ENCODE data around the gene ZNF106. TPM values are rescaled to one million over a fixed set of nuclear protein-coding genes. Genes with fewer than 3 reads are reported as not detected.
A peak's percentile ranks its signal among the peaks of the same experiment; 100 is the strongest.

The ZNF106 gene
- total RNA-seq, 1 donor from 2014 or later, result 30.2 TPM

DNA sequence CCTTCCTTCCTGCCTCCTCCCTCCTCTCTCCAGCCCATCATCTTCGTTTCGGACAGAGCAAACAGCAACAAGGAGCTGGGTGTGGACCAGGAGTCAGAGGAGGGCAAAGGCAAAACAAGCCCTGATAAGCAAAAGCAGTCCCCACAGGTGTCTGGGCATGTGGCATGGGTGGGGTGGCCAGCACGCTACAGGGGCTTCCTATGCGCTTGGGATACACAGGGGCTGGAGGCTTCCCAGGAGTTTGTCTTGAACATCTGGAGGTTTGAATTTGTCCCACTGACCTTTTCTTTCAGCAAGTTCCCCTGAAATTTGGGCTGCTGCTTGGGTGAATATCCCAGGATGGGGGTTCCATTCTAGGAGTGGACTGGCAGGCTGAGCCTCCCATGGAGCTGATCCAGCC lies 82.8 kb downstream of the ZNF106 start:
- DNase-seq (ENCODE audit: low read depth in 2 of 2), result no peak

DNA sequence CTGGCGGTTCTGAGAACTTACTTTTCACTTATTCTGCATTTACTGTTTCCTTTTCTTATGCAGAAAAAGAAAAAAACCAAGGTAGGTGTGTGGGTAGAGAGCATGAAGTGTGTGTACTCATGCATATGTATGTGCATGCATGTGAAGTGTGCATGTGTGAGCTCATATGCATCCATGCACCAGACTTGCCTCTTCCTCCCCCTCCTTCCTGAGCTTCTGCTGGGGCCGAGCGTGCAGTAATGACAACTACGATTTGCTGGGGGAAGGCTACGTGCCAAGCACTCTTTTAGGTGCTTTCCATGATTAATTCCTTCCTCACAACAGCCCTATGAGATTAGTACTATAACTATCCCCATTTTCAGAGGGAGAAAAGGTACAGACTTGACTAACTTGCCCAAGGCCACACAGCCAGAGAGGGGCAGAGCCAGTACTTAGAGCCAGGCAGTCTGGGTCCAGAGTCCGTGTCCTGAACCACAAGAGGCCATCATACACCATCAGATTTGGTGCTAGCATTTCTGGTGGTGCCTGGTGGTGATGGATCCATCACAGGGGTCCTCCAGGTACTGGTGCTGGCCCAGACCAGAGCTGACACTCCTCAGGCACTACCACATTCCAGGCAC lies 85.0 kb downstream of the ZNF106 start:
- peak in 1 of 2 donors; percentile 8 for DNase-seq (ENCODE audit: low read depth in 2 of 2)

DNA sequence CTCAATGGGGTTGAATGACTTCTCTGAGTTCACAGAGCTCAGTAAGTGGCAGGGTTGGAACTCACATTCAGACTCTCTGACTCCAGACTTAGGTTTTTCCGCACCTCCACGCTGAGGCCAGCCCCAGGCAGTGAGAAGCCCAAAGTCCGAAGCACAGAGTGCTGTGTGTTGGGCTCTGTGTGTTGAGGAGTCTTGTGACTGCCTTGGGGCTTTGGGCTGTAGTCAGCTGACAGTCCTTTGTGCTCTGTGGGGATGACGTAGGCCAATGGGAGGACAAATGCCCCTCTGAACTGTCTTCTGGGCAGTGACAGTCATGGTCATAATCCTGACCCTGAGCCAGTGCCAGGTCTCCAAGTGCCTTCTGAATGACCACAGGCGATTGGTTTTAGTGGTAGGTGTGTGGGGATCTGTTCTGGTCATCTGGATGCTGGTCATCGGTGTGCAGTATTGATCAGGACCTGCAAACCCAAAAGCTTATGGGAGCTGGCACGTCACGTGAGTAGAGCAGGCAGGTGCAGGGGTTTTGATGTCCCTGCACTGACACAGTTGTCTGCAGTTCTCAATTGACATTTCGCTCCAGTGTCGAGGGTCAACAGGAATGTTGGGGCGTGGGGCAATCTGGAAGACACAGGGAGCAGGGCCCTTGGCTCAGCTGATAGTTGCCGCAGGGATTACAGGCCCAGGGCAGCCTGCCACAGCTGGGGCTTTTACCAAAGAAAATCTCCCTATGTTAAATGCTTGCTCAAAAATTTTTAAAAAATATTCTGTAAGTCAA lies 86.3 kb downstream of the ZNF106 start:
- DNase-seq (ENCODE audit: low read depth in 2 of 2), result no peak

DNA sequence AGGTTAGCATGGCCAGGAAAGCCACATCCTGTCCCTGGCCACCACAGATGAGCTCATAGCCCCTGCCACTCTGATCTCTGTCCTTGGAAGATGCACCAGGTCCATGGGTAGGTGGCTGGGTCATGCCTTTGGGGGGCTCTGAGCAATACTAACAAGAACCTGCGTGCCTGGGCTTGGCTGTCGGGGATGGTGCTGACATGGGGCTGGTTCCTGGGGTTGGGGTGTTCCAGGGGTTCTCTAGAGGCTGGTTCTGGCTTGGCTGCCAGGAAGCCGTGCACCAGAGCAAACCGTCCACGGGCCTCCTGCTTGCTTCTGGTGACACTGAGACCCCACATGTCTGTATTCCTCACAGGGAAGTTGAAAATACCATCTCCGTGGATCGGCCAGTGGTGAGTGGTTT lies 87.6 kb downstream of the ZNF106 start:
- no peak for DNase-seq (ENCODE audit: low read depth in 2 of 2)

DNA sequence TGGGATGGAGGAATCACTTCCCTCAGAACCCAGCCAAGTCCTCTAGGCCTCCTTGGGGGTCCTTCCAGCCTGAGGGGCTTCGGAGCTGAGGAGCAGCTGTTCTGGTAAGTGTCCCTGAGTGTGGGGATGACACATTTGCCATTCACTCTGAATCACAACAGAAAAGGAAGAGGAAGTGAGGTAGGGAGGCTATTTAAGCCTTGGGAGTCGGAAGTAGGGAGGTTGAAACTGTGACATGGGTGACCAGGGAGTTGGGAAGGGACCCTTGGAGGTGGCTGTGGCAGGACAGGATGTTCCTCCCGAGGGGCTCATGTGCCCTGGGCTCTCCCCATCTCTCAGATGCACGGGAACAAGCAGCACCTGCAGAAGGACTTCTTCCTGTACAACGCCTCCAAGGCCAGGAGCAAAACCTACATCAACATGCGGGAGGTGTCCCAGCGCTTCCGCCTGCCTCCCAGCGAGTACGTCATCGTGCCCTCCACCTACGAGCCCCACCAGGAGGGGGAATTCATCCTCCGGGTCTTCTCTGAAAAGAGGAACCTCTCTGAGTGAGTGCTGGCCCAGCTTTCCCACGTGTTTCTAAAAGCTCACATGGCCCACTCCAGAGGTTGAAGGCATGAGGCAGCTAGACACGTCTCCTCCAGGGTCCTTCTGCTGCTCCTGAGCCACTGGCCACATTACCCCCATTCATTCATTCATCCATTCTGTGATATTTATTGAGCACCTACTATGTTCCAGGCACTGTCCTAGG lies 88.3 kb downstream of the ZNF106 start:
- DNase-seq (ENCODE audit: low read depth in 2 of 2), result peak in 1 of 2 donors; percentile 14

DNA sequence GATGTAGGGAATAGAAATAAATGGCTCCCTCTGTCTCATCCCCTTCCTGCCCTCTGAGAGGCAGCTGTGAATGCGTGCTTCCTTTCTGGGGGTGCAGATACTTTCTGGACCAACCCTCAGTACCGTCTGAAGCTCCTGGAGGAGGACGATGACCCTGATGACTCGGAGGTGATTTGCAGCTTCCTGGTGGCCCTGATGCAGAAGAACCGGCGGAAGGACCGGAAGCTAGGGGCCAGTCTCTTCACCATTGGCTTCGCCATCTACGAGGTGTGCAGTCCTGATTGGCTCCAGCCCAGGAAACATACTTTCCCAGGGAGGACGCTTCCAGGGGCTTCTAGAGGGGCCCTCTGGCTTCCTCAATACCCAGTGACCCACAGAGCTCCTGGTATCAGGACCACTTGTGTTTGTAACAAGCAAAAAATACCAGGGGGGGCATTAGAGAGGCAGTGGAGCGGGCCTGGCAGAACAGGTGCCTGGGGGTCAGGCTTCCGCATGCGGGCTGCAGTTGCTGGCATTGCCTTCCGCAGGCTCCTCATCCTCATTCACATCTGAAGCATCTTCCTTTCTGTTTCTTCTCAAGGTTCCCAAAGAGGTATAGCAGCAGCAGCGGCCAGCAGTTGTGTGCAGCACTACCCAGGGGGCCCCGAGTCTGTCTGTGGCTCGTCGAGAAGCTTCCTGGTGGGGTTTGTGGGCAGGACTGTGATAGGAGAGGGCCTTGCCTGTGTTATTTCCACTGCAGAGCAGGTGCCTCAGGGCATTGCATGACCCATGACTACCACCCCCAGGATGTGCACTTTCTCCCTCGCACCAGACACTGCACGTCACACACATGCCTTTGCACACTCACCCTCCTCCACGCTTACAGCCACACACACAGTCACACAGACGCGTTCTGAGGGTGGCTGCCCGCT lies 89.1 kb downstream of the ZNF106 start:
- peak in 1 of 2 donors; percentile 35 for DNase-seq (ENCODE audit: low read depth in 2 of 2)

DNA sequence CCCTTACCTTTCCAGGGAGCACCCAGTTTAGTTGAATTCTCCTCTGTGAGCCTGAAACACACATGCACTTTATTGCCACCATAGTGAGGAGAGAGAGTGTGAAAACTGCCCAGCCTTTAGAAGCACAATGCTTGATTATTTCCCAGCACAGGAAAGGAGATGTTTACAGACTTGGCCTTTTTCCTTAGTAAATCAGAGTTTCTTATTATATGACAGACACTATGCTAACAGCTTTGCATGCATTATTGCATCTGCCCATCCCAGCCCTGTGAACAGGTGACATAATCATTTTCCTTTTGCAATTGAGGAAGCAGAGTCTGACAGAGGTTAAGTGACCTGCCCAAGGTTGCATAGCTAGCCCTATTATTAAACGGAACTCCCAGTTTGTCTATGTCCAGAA lies 95.1 kb downstream of the ZNF106 start:
- no peak for DNase-seq (ENCODE audit: low read depth in 2 of 2)

- DNase-seq (ENCODE audit: low read depth in 2 of 2), result no peak
These were observed 96.8 kb downstream of the ZNF106 start for GRCh38 chr15:42394106-42394505.

- DNase-seq (ENCODE audit: low read depth in 2 of 2), result no peak
These were observed 98.5 kb downstream of the ZNF106 start for GRCh38 chr15:42392309-42393024.

DNA sequence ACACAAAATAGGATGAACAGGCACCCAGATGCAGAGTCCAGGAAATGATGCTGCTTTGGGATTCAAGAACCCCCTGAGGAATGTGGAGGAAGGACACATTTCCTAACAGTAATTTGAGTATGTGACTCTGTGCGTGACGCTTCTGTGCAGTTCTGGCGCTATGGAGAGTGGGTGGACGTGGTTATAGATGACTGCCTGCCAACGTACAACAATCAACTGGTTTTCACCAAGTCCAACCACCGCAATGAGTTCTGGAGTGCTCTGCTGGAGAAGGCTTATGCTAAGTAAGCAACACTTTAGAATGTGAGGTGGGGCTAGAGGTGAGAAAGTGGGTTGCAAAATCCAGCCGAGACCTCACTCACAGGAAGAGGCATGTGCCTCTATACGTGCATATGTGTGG lies 103.3 kb downstream of the ZNF106 start:
- no peak for DNase-seq (ENCODE audit: low read depth in 2 of 2)

- DNase-seq (ENCODE audit: low read depth in 2 of 2), result peak in 1 of 2 donors; percentile 48
These were observed 104.8 kb downstream of the ZNF106 start for GRCh38 chr15:42385980-42386700.

DNA sequence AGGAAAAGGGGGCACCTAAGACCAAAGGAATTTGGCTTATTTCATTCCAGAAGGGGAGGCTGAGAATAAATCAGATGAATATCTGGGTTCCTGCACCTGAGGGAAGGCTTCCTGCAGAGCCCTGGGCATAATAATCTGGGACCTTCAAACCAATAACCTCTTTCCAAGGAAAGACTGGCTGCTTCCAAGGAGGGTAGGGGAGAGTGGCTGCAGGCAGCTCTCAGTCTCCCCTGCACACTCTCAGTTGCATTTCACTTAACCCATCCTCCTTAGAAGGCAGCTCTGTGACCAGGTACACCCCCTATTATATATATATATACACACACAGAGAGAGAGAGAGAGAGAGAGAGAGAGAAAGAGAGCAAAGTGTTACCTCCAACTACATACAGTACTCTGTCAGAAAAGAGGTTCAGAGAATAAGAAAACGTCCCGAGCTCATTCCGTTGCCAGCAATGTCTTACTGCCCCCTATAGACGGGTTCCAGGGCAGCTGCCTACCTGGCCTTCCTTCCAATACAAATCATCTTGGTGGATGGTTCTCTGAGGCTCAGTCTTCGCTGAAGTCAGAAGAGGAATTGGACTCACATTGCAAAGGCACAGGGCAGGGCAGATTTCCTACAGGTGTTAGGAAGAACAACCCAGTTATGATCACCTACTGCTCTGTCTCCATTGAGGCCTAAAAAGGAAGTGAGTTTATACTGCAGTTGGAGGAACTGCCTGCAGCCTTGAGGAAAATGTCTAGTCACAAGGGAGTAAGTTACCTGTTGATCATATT lies 105.5 kb downstream of the ZNF106 start:
- DNase-seq (ENCODE audit: low read depth in 2 of 2), result peak; percentile 61 to 64

DNA sequence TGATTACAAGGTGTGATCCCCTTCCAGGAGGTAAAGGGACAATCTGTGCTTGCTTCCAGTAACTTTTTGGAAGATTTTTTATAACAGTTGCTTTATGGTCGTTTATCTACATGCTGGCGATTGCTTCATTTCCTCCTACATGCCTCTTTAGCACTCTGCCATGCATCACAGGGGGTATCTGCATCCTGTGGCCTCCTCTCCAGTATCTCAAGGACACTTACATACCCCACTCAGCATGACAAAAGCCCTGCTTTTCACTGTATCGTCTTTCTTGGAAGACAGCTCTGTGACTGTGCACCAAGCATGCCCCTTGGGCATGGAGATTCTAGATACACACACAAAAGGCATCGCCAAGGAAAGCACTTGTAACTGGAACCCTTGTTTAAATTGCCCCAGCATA lies 106.3 kb downstream of the ZNF106 start:
- DNase-seq (ENCODE audit: low read depth in 2 of 2), result no peak

DNA sequence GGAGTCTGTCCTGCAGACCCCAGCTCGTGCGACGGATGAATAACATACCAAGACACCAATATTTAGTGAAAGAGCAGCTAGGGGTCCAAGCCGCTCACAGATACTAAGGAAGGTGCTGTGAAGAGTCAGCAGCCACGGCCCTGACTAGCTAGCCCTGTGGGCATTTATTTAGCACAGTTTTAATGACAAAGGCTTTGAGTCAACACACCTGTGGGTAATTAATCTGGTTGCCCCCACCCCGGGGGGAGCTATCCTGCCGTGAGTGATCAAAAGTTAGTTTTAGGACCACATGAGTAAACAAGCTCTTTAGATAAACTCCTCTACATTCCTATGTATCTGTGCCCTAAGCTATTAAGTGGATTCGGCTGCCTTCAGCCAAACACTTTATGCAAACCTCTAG lies 112.9 kb downstream of the ZNF106 start:
- DNase-seq (ENCODE audit: low read depth in 2 of 2), result no peak

GRCh38 chr15:42375941-42376340 lies 115.0 kb downstream of the ZNF106 start:
- DNase-seq (ENCODE audit: low read depth in 2 of 2), result no peak

DNA sequence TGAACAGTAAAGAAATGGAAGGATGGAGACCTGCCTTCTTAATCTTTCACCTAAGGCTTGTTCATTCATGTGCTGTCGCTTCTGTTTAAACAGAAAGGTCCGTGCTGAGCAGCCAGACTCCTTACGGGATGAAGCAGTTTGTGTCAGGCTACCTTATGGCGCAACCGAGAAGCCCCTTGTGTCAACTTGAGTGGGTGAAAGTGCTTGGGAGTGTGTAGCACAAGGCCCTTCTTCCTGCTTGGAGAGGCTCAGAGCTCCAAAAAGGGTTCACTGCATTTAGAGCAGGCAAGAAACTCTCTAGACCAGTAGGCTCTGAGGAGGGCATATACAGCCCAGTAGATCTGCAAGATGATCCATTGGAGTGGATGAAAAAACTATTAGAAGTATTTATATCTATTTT lies 115.7 kb downstream of the ZNF106 start:
- DNase-seq (ENCODE audit: low read depth in 2 of 2), result no peak

DNA sequence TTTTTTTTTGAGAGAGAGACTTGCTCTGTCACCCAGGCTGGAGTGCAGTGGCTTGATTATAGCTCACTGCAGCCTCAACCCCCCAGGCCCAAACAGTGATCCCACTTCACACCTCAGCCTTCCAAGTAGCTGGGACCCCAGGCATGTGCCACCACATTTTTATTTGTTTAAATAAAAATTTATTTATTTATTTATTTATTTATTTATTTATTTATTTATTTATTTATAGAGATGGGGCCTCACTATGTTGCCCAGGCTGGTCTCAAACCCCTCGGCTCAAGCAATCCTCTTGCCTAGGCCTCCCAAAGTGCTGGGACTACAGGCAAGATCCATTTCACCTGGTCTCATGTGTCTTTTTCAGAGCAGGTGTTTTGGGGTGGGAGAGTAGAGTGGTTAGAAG lies 116.1 kb downstream of the ZNF106 start:
- no peak for DNase-seq (ENCODE audit: low read depth in 2 of 2)

DNA sequence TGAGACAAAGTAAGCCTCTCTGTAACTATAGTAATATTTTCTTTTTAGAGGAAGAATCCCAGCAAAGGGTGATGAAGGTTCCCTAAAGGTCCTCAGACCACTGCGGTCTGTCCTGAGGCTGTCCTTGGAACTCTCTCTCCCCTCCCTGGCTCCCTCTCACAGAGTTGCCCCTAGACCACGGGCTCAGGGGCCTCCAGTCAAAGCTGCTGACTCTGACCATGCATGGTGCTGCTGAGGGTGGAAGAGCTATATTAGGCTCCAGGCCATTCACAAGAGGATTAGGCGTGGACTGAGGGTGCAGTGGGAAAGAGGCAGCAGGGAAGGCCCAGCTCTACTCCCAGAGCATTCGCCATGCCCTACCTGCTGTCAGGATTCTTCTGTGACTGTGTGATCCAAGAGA lies 117.0 kb downstream of the ZNF106 start:
- no peak for DNase-seq (ENCODE audit: low read depth in 2 of 2)

GRCh38 chr15:42373274-42373673 lies 117.7 kb downstream of the ZNF106 start:
- DNase-seq (ENCODE audit: low read depth in 2 of 2), result peak in 1 of 2 donors; percentile 27

All from lung microvascular endothelial cell (primary cell).